GM12878 (cell line): ENCODE measurements around the gene CEP89. TPM values are rescaled to one million over a fixed set of nuclear protein-coding genes. Genes with fewer than 3 reads are reported as not detected.

Experiments
- ATAC-seq: fragments of 200-7000 bp; cut with Tn5 transposase; 3 replicates; pipeline ENCODE4 v1.9.1; 2020; ENCODE audit warnings: mild to moderate bottlenecking, moderate library complexity
- BruUV-seq: library from RNA; stranded (reverse); fragments of 400-500 nt; replicated peaks from 2 replicates; lab custom pipeline; 2021; lab: Mats Ljungman, UMichigan
- CTCF ChIA-PET: fragments of 300-600 bp; sonication (Branson Sonifier 250); formaldehyde crosslinking; extraction: SDS; loops from one replicate; lab custom pipeline; 2021; ENCODE audit warnings: inconsistent platforms; lab: Yijun Ruan, JAX
- POLR2A ChIA-PET: fragments of 350-600 bp; formaldehyde crosslinking; extraction: SDS; loops from one replicate; lab custom pipeline; 2021; ENCODE audit warnings: inconsistent platforms; lab: Charles Lee
- RAD21 ChIA-PET: fragments of 300-600 bp; sonication (Branson Sonifier 250); formaldehyde crosslinking; loops from one replicate; lab custom pipeline; 2023; ENCODE audit warnings: antibody characterized with exemption; ENCODE audit not compliant: unreplicated experiment; lab: Charles Lee
- SMC1A ChIA-PET: fragments of 300-600 bp; sonication (Branson Sonifier 250); formaldehyde crosslinking; loops from one replicate; lab custom pipeline; 2023; ENCODE audit not compliant: unreplicated experiment, uncharacterized antibody; lab: Charles Lee
- DNase-seq: peaks from one replicate; pipeline ENCODE4 v3.0.0-alpha.2; 2011; ENCODE audit warnings: low read depth, low spot score
- FAIRE-seq: peaks from 3 replicates; lab custom pipeline; 2011; peaks lifted over from hg19 to GRCh38; lab: Jason Lieb, UNC
- H2AFZ ChIP-seq: 2 replicates; pipeline ENCODE4 v1.6.0; 2011; ENCODE audit warnings: low read depth, low read length, control low read depth; ENCODE audit not compliant: control insufficient read depth
- H3K27ac ChIP-seq: 2 replicates; pipeline ENCODE4 v1.5.1; 2011; ENCODE audit warnings: control low read depth; ENCODE audit not compliant: control insufficient read depth, insufficient read depth
- H3K27me3 ChIP-seq, 2 experiments: replicated peaks in 1 of 2; 2 replicates each; pipeline versions ENCODE4 v1.6.0 to v1.6.1; 2011; ENCODE audit warnings: low read length in 1 of 2; ENCODE audit not compliant: control insufficient read depth in 2 of 2, insufficient read depth in 2 of 2
- H3K36me3 ChIP-seq, 2 experiments: 2 replicates each; pipeline ENCODE4 v1.5.1; 2011; ENCODE audit warnings: low read length in 1 of 2; ENCODE audit not compliant: control insufficient read depth in 2 of 2, insufficient read depth in 2 of 2
- H3K4me1 ChIP-seq: 2 replicates; pipeline ENCODE4 v1.6.1; 2011; ENCODE audit warnings: mild to moderate bottlenecking, low read length, moderate library complexity, mixed read lengths; ENCODE audit not compliant: control insufficient read depth, insufficient read depth
- H3K4me2 ChIP-seq: 2 replicates; pipeline ENCODE4 v1.6.0; 2011; ENCODE audit warnings: control low read depth; ENCODE audit not compliant: control insufficient read depth, insufficient read depth
- H3K4me3 ChIP-seq: fragments of 200-600 bp; sonication (generic); 2 replicates; pipeline ENCODE4 v1.5.1; 2016
- H3K79me2 ChIP-seq: 2 replicates; pipeline ENCODE4 v1.6.0; 2011; ENCODE audit warnings: low read length; ENCODE audit not compliant: control insufficient read depth, insufficient read depth
- H3K9ac ChIP-seq: 2 replicates; pipeline ENCODE4 v1.8.0; 2011; ENCODE audit warnings: low read length, control low read depth, mixed read lengths; ENCODE audit not compliant: control insufficient read depth, insufficient read depth
- H3K9me3 ChIP-seq: replicated peaks from 3 replicates; pipeline ENCODE4 v1.5.1; 2011; ENCODE audit warnings: mild to moderate bottlenecking, low read length; ENCODE audit not compliant: control insufficient read depth, insufficient read depth
- H4K20me1 ChIP-seq: 2 replicates; pipeline ENCODE4 v1.6.0; 2011; ENCODE audit not compliant: control insufficient read depth, insufficient read depth
- ASH2L ChIP-seq: fragments of 300-600, 200-600 bp; sonication (generic); IDR thresholded peaks from 2 replicates; pipeline ENCODE4 v1.6.1; 2017; ENCODE audit warnings: low read depth, mild to moderate bottlenecking, borderline replicate concordance
- EED ChIP-seq: sonication (generic); IDR thresholded peaks from 2 replicates; pipeline ENCODE4 v1.6.1; 2016; ENCODE audit warnings: antibody characterized with exemption, low read depth
- FOXM1 ChIP-seq: IDR thresholded peaks from 2 replicates; pipeline ENCODE4 v1.6.1; 2012; ENCODE audit warnings: low read depth, mild to moderate bottlenecking, inconsistent platforms, low read length, moderate library complexity
- IRF4 ChIP-seq: IDR thresholded peaks from 2 replicates; pipeline ENCODE4 v1.6.1; 2011; ENCODE audit warnings: low read depth, low read length
- LARP7 ChIP-seq: fragments of 450-650 bp; IDR thresholded peaks from 2 replicates; pipeline ENCODE4 v1.6.1; 2017; ENCODE audit warnings: mild to moderate bottlenecking
- SREBF1 ChIP-seq: IDR thresholded peaks from 2 replicates; pipeline ENCODE4 v1.6.1; 2012; ENCODE audit warnings: mild to moderate bottlenecking, low read length
- SREBF2 ChIP-seq: IDR thresholded peaks from 2 replicates; pipeline ENCODE4 v1.6.1; 2012; ENCODE audit warnings: mild to moderate bottlenecking, low read length
- SUZ12 ChIP-seq: fragments of 200-600 bp; sonication (generic); IDR thresholded peaks from one replicate; pipeline ENCODE4 v1.6.1; 2018; ENCODE audit warnings: antibody characterized with exemption, mild to moderate bottlenecking; ENCODE audit not compliant: unreplicated experiment
- TARDBP ChIP-seq: IDR thresholded peaks from 2 replicates; pipeline ENCODE4 v1.6.1; 2016; ENCODE audit warnings: borderline replicate concordance
- TBL1XR1 ChIP-seq: IDR thresholded peaks from 2 replicates; pipeline ENCODE4 v1.6.1; 2012; ENCODE audit warnings: low read depth, low read length, improper control_type of control experiment
- TCF3 ChIP-seq: IDR thresholded peaks from 2 replicates; pipeline ENCODE4 v1.6.1; 2012; ENCODE audit warnings: low read depth, mild to moderate bottlenecking, low read length, borderline replicate concordance; ENCODE audit not compliant: insufficient read depth
- YY1 ChIP-seq: IDR thresholded peaks from 2 replicates; pipeline ENCODE4 v1.6.1; 2011; ENCODE audit warnings: low read depth, mild to moderate bottlenecking, low read length
- ZNF207 ChIP-seq: fragments of 450-650 bp; IDR thresholded peaks from 2 replicates; pipeline ENCODE4 v1.6.1; 2014; ENCODE audit warnings: antibody characterized with exemption, mild to moderate bottlenecking, borderline replicate concordance
- ZNF274 ChIP-seq: IDR thresholded peaks from one replicate; pipeline ENCODE4 v1.8.0; 2011; ENCODE audit not compliant: insufficient read length, insufficient read depth
- WGBS: methylation state at CpG from one replicate; pipeline ENCODE4 v1.1.6; 2016; ENCODE audit warnings: low lambda C conversion rate; ENCODE audit not compliant: insufficient replicate concordance, insufficient coverage; ENCODE audit errors: missing lambda C conversion rate; 5-methylcytosine and 5-hydroxymethylcytosine counted together
- in situ Hi-C: fragments of 300-500 bp; cut with MboI; formaldehyde crosslinking; loops from 9 replicates; pipeline ENCODE4 v1.14.3; 2018; ENCODE audit warnings: mixed read lengths
- intact Hi-C: fragments of 100-400 bp; cut with micrococcal nuclease; formaldehyde crosslinking; loops from one replicate; pipeline ENCODE4 v1.14.2; 2022; ENCODE audit not compliant: unreplicated experiment
- polyA plus RNA-seq, 11 experiments: library from polyadenylated mRNA; depleted of rRNA in 4 of 11; unstranded in 6 of 11; stranded (reverse) in 5 of 11; fragments of >200 nt; fragmentation: Nextera tagmentation in 4 of 11; fragmentation: Illumina TruSeq in 1 of 11; extraction: Ambion mirVana in 4 of 11; extraction: Trizol in 1 of 11; gene quantifications; 1 replicate in 1 of 11; 2 replicates in 10 of 11; pipeline versions ENCODE4 v1.2.1 to v1.2.3, GENCODE V29; 2011 to 2016; ENCODE audit warnings: inconsistent platforms in 2 of 11, missing spikeins in 2 of 11, low read depth in 1 of 11
- total RNA-seq, 4 experiments: library from RNA; depleted of rRNA in 3 of 4; stranded (reverse); fragments of >200 nt in 3 of 4; fragmentation: Illumina TruSeq in 1 of 4; extraction: Trizol in 1 of 4; gene quantifications; 2 replicates each; pipeline versions ENCODE4 v1.2.1 to v1.2.3, GENCODE V29; 2013 to 2021
- TF ChIP-seq, protein P1 (sequence below): fragments of 450-650 bp; IDR thresholded peaks from 2 replicates; pipeline ENCODE4 v1.6.1; 2017; ENCODE audit warnings: mild to moderate bottlenecking, low read depth, inconsistent platforms; ENCODE audit not compliant: poor library complexity, severe bottlenecking
- TF ChIP-seq, protein P2 (sequence below): IDR thresholded peaks from 2 replicates; pipeline ENCODE4 v1.6.1; 2011; ENCODE audit warnings: mild to moderate bottlenecking, low read depth, low read length, moderate library complexity; ENCODE audit not compliant: insufficient replicate concordance
- TF ChIP-seq, protein P3 (sequence below): IDR thresholded peaks from 2 replicates; pipeline ENCODE4 v1.6.1; 2011; ENCODE audit warnings: low read depth, mild to moderate bottlenecking, low read length, moderate library complexity, borderline replicate concordance; ENCODE audit errors: extremely low read depth

Gene CEP89
- total and polyA plus RNA-seq, 10 of the 15 experiments (the other 5 are each of a cell fraction or from before 2014, with no cell fraction given), result 6.0 to 19.3 (median 10.2) TPM

DNA sequence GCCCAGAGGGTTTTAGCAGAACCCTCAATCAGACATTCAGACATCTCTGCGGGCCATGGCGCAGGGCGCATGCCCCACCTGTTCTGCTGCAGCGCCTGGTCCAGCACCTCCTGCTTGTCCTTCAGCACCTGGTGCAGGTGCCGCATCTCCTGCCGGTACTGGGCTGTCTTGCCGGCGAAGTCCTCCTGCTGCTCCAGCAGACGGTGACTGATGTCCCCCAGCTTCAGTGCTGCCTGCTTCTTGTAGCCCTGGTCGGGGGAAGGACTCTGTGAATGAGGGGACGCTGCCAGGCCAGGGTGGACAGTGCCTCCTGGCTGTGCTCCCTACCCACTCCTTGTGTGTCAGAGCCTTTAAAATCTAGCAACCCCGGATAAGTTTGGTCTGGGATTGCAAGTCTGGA, 90.0 kb downstream of the CEP89 start:
- CTCF ChIA-PET, result no interaction called here
- intact Hi-C loops, result no loop called here
- in situ Hi-C loops, result no loop called here
- H2AFZ ChIP-seq, result no peak overlapping the region
- FAIRE-seq, result no peak
- ATAC-seq, result no peak
- no peak overlapping the region for H3K4me2 ChIP-seq
- DNase-seq, result no peak
- H3K27ac ChIP-seq, result no peak overlapping the region
- WGBS, result 85% methylated on average over 12 of the region's 12 CpGs
- no peaks in the 10 kb centered on the region for H3K9me3 ChIP-seq
- no peak for TF ChIP-seq YY1
- no peak overlapping the region for H3K4me3 ChIP-seq
- H3K27me3 ChIP-seq, result no peaks in the 10 kb centered on the region
- H3K4me1 ChIP-seq, result no peaks in the 10 kb centered on the region
- no peak overlapping the region for H3K9ac ChIP-seq
- POLR2A ChIA-PET, result no interaction called here
- SMC1A ChIA-PET, result no interaction called here
- no peaks in the 10 kb centered on the region for H3K36me3 ChIP-seq
- no TSS peak for BruUV-seq
- H3K79me2 ChIP-seq, result no peaks in the 10 kb centered on the region
- RAD21 ChIA-PET, result no interaction called here
- H4K20me1 ChIP-seq, result no peaks in the 10 kb centered on the region

DNA sequence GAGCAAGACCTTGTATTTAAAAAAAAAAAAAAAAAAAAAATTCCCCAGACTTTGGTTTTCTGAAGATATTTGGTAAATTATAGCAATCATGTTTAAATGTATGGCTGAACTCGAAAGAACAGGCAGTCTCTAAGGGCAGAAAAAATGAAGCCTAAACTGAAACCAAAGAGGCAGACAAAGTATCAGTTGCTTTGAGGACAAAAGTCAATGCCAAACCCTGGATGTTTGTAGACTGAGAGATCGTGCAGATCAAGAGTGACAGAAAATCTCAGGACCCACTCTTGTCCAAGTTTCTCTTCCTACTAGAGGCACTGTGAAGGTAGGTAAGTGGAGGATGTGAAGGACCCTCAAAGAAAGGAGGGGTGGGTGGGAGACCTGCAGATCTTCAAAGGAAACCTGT, 91.1 kb downstream of the CEP89 start:
- no peak for DNase-seq
- Histone ChIP-seq H3K36me3 (no peaks in the 10 kb centered on the region), H3K4me3 (no peak overlapping the region), H3K9me3 (no peaks in the 10 kb centered on the region), H3K4me2 (no peak overlapping the region), H4K20me1 (no peaks in the 10 kb centered on the region), H2AFZ (no peak overlapping the region), H3K27ac (no peak overlapping the region), H3K79me2 (no peaks in the 10 kb centered on the region), H3K9ac (no peak overlapping the region), H3K27me3 (no peaks in the 10 kb centered on the region), H3K4me1 (no peaks in the 10 kb centered on the region)
- ChIA-PET RAD21 (no interaction called here), SMC1A (no interaction called here), CTCF (no interaction called here), POLR2A (no interaction called here)
- FAIRE-seq, result no peak
- intact Hi-C loops, result no loop called here
- BruUV-seq, result no TSS peak
- ATAC-seq, result no peak
- WGBS, result 83% methylated on average over 2 of the region's 2 CpGs
- in situ Hi-C loops, result no loop called here
- TF ChIP-seq FOXM1 (no peak), SREBF1 (no peak), TARDBP (no peak), LARP7 (no peak), EED (no peak), SREBF2 (no peak), ASH2L (no peak), ZNF207 (no peak), SUZ12 (no peak), IRF4 (no peak), ZNF274 (no peak), TBL1XR1 (no peak), TCF3 (no peak)
- TF ChIP-seq, protein P1, sequence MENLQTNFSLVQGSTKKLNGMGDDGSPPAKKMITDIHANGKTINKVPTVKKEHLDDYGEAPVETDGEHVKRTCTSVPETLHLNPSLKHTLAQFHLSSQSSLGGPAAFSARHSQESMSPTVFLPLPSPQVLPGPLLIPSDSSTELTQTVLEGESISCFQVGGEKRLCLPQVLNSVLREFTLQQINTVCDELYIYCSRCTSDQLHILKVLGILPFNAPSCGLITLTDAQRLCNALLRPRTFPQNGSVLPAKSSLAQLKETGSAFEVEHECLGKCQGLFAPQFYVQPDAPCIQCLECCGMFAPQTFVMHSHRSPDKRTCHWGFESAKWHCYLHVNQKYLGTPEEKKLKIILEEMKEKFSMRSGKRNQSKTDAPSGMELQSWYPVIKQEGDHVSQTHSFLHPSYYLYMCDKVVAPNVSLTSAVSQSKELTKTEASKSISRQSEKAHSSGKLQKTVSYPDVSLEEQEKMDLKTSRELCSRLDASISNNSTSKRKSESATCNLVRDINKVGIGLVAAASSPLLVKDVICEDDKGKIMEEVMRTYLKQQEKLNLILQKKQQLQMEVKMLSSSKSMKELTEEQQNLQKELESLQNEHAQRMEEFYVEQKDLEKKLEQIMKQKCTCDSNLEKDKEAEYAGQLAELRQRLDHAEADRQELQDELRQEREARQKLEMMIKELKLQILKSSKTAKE, result no peak
- TF ChIP-seq, protein P2, sequence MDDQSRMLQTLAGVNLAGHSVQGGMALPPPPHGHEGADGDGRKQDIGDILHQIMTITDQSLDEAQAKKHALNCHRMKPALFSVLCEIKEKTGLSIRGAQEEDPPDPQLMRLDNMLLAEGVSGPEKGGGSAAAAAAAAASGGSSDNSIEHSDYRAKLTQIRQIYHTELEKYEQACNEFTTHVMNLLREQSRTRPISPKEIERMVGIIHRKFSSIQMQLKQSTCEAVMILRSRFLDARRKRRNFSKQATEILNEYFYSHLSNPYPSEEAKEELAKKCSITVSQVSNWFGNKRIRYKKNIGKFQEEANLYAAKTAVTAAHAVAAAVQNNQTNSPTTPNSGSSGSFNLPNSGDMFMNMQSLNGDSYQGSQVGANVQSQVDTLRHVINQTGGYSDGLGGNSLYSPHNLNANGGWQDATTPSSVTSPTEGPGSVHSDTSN, result no peak
- TF ChIP-seq, protein P3, sequence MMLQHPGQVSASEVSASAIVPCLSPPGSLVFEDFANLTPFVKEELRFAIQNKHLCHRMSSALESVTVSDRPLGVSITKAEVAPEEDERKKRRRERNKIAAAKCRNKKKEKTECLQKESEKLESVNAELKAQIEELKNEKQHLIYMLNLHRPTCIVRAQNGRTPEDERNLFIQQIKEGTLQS, result no peak
